Retinal pigment epithelial cell (primary cell): Measurements from ENCODE around the gene DOCK11.
A peak's percentile ranks its signal among the peaks of the same experiment; 100 is the strongest.

Source experiments
- DNase-seq: peaks from one replicate; pipeline ENCODE4 v3.0.0-alpha.2; 2010; ENCODE audit warnings: low read depth
- H3K4me3 ChIP-seq: 2 replicates; pipeline ENCODE4 v1.5.1; 2011; ENCODE audit warnings: mild to moderate bottlenecking, low read length, control low read depth, moderate library complexity
- CTCF ChIP-seq: conservative IDR thresholded peaks from 2 replicates; pipeline ENCODE4 v1.5.1; 2011; ENCODE audit warnings: low read depth, low read length, control low read depth, inconsistent platforms

Gene DOCK11

GRCh38 chrX:118495958-118496762 is 545 bp downstream of the DOCK11 start:
- no peak for DNase-seq
- TF ChIP-seq CTCF: no peak
- H3K4me3 ChIP-seq: peak overlapping the region; percentile 55

GRCh38 chrX:118496763-118497079 is 1.1 kb downstream of the DOCK11 start:
- no peak for DNase-seq
- H3K4me3 ChIP-seq: peak overlapping the region; percentile 55
- no peak for TF ChIP-seq CTCF

- TF ChIP-seq CTCF: no peak
- no peak overlapping the region for H3K4me3 ChIP-seq
- no peak for DNase-seq
Measured at GRCh38 chrX:118497180-118497818, 1.7 kb downstream of the DOCK11 start.

GRCh38 chrX:118498351-118498750 is 2.7 kb downstream of the DOCK11 start:
- no peak overlapping the region for H3K4me3 ChIP-seq
- TF ChIP-seq CTCF: no peak
- DNase-seq: no peak

GRCh38 chrX:118498755-118499154 is 3.1 kb downstream of the DOCK11 start:
- H3K4me3 ChIP-seq: no peak overlapping the region
- DNase-seq: no peak
- TF ChIP-seq CTCF: no peak

- TF ChIP-seq CTCF: no peak
- DNase-seq: no peak
- H3K4me3 ChIP-seq: no peak overlapping the region
Measured at GRCh38 chrX:118499295-118499694, 3.7 kb downstream of the DOCK11 start.

- no peak for TF ChIP-seq CTCF
- no peak overlapping the region for H3K4me3 ChIP-seq
- DNase-seq: no peak
Measured at GRCh38 chrX:118502161-118502789, 6.7 kb downstream of the DOCK11 start.
